ENCODE measurements around the gene HMGCLL1.

HMGCLL1 gene

DNA sequence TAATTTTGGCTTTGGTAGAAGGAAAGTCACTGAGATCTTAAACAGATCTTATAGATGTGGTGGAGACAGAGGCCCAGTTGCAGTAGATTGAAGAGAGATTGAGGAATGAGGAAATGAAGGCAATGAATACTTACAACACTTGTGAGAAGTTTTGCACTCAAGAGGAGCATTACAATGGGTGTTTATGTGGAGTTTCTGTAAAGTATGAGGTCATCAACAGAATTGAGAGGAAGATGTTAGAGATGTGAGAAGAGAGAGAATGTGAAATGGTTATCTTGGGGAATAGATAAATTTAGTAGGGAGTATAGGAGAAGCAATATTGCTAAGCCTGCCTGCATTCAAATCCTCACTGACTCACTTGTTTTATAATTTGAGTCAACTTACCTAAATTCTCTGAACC is 168.3 kb downstream of the HMGCLL1 start:
- no peaks in the 10 kb centered on the region for H3F3A ChIP-seq (ENCODE audit: low read depth)
- no peaks in the 10 kb centered on the region for H4K20me1 ChIP-seq (ENCODE audit: insufficient read depth, low read length, poor library complexity, severe bottlenecking)
- no peak overlapping the region for H3K4me3 ChIP-seq (ENCODE audit: low read length, poor library complexity, severe bottlenecking)
- no peaks in the 10 kb centered on the region for H3K36me3 ChIP-seq (ENCODE audit: insufficient read depth, low read length)
- H3K9ac ChIP-seq (ENCODE audit: low read depth, low read length, poor library complexity, severe bottlenecking) = no peak overlapping the region
- no peak for TF ChIP-seq CTCF (conservative IDR thresholded peaks at IDR 0.05; ENCODE audit: low read length)
- no peaks in the 10 kb centered on the region for H3K79me2 ChIP-seq (ENCODE audit: insufficient read depth, low read length)
- no peaks in the 10 kb centered on the region for H3K9me3 ChIP-seq (ENCODE audit: insufficient read depth, low read depth, low read length)
- no peaks in the 10 kb centered on the region for H3K4me1 ChIP-seq (ENCODE audit: insufficient read depth, low read length, poor library complexity, severe bottlenecking)
- no peak overlapping the region for H3K4me2 ChIP-seq (ENCODE audit: low read depth, low read length, poor library complexity, severe bottlenecking)
- H2AFZ ChIP-seq (ENCODE audit: low read length) = no peak overlapping the region
- no peaks in the 10 kb centered on the region for H3K27me3 ChIP-seq (ENCODE audit: insufficient read depth, low read length, poor library complexity, severe bottlenecking)
- H3K9me2 ChIP-seq (replicated peaks; ENCODE audit: low read depth, low read length) = no peaks in the 10 kb centered on the region

DNA sequence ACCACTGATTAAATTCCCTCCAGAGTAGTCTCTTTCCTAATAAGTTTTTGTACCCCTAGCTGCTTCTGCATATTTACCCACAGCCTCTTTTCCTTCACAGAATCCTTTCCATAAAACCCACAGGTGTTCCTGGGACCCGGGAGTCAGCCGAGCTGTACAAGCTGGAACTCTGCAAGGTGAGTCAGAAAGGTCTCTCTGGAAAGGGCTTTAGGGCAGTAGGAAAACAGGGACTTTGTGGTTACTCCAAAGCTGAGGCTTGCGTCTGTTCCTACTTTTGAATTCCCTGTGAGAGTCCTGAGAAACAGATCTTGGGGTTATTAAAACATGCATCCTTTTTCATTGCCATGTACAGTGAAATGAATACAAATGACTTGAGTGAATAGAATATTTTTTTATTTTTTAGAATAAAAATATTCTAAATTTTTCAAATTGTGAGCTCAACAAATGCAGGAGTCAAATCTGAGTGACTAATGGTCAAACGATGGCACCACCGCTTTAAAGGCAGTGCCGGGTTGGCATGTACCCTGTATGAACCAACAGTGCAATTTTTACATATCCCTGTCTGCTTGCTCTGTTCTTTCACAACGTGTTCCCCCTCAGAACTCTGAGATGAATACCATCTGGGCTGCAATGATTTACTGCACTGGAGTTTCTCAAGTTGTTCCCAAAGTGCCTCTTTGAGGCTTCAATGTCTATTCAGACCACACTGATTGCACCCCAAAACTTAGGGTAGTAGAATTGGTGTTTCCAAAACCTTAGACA is 173.3 kb downstream of the HMGCLL1 start:
- H3K4me1 ChIP-seq (ENCODE audit: insufficient read depth, low read length, poor library complexity, severe bottlenecking) = no peaks in the 10 kb centered on the region
- no peak overlapping the region for H3K4me3 ChIP-seq (ENCODE audit: low read length, poor library complexity, severe bottlenecking)
- no peaks in the 10 kb centered on the region for H3F3A ChIP-seq (ENCODE audit: low read depth)
- no peaks in the 10 kb centered on the region for H3K9me2 ChIP-seq (replicated peaks; ENCODE audit: low read depth, low read length)
- no peak overlapping the region for H3K9ac ChIP-seq (ENCODE audit: low read depth, low read length, poor library complexity, severe bottlenecking)
- H3K36me3 ChIP-seq (ENCODE audit: insufficient read depth, low read length) = no peaks in the 10 kb centered on the region
- H3K9me3 ChIP-seq (ENCODE audit: insufficient read depth, low read depth, low read length) = no peaks in the 10 kb centered on the region
- H3K79me2 ChIP-seq (ENCODE audit: insufficient read depth, low read length) = no peaks in the 10 kb centered on the region
- H2AFZ ChIP-seq (ENCODE audit: low read length) = no peak overlapping the region
- H3K27me3 ChIP-seq (ENCODE audit: insufficient read depth, low read length, poor library complexity, severe bottlenecking) = no peaks in the 10 kb centered on the region
- no peak overlapping the region for H3K4me2 ChIP-seq (ENCODE audit: low read depth, low read length, poor library complexity, severe bottlenecking)
- TF ChIP-seq CTCF (conservative IDR thresholded peaks at IDR 0.05; ENCODE audit: low read length) = no peak
- TF ChIP-seq EZH2phosphoT487 (IDR thresholded peaks at IDR 0.05; ENCODE audit: borderline replicate concordance) = no peak
- H4K20me1 ChIP-seq (ENCODE audit: insufficient read depth, low read length, poor library complexity, severe bottlenecking) = no peaks in the 10 kb centered on the region

GRCh38 chr6:55399351-55399750 is 179.6 kb downstream of the HMGCLL1 start:
- Histone ChIP-seq H3K4me1 (ENCODE audit: insufficient read depth, low read length, poor library complexity, severe bottlenecking) (no peaks in the 10 kb centered on the region), H2AFZ (ENCODE audit: low read length) (no peak overlapping the region), H3K4me2 (ENCODE audit: low read depth, low read length, poor library complexity, severe bottlenecking) (no peak overlapping the region), H3K79me2 (ENCODE audit: insufficient read depth, low read length) (no peaks in the 10 kb centered on the region), H4K20me1 (ENCODE audit: insufficient read depth, low read length, poor library complexity, severe bottlenecking) (no peaks in the 10 kb centered on the region), H3F3A (ENCODE audit: low read depth) (no peaks in the 10 kb centered on the region), H3K9ac (ENCODE audit: low read depth, low read length, poor library complexity, severe bottlenecking) (no peak overlapping the region), H3K36me3 (ENCODE audit: insufficient read depth, low read length) (no peaks in the 10 kb centered on the region), H3K4me3 (ENCODE audit: low read length, poor library complexity, severe bottlenecking) (no peak overlapping the region), H3K9me2 (replicated peaks; ENCODE audit: low read depth, low read length) (no peaks in the 10 kb centered on the region), H3K9me3 (ENCODE audit: insufficient read depth, low read depth, low read length) (no peaks in the 10 kb centered on the region), H3K27me3 (ENCODE audit: insufficient read depth, low read length, poor library complexity, severe bottlenecking) (no peaks in the 10 kb centered on the region)
- TF ChIP-seq EZH2phosphoT487 (IDR thresholded peaks at IDR 0.05; ENCODE audit: borderline replicate concordance) = no peak
- TF ChIP-seq CTCF (conservative IDR thresholded peaks at IDR 0.05; ENCODE audit: low read length) = no peak

All from Loucy (cell line).